IMR-90 (cell line): ENCODE measurements around the gene NELFCD. TPM values are rescaled to one million over a fixed set of nuclear protein-coding genes. Genes with fewer than 3 reads are reported as not detected.

Source experiments
- ATAC-seq: fragments of 200-7000 bp; cut with Tn5 transposase; 2 replicates; pipeline ENCODE4 v1.9.1; 2020; ENCODE audit warnings: low read depth, mild to moderate bottlenecking, moderate library complexity
- BruUV-seq: library from RNA; stranded (reverse); fragments of 400-500 nt; replicated peaks from 2 replicates; lab custom pipeline; 2021; lab: Mats Ljungman, UMichigan
- CTCF ChIA-PET: fragments of 300-600 bp; formaldehyde crosslinking; extraction: SDS; loops from one replicate; lab custom pipeline; 2021; ENCODE audit warnings: antibody characterized with exemption; lab: Yijun Ruan, JAX
- POLR2A ChIA-PET: fragments of 300-600 bp; sonication (Branson Sonifier 250); formaldehyde crosslinking; loops from one replicate; lab custom pipeline; 2022; ENCODE audit warnings: antibody characterized with exemption; ENCODE audit not compliant: unreplicated experiment; lab: Charles Lee
- DNase-seq: peaks from one replicate; pipeline ENCODE4 v3.0.0; 2013
- H2AFZ ChIP-seq: replicated peaks from 2 replicates; pipeline ENCODE3; 2013; ENCODE audit warnings: low read length, mild to moderate bottlenecking; ENCODE audit not compliant: poor library complexity
- H2AK5ac ChIP-seq: 2 replicates; pipeline ENCODE4 v1.6.1; 2013; ENCODE audit warnings: low read depth, low read length, inconsistent platforms
- H2AK9ac ChIP-seq: replicated peaks from 2 replicates; pipeline ENCODE3; 2013; ENCODE audit warnings: mild to moderate bottlenecking, low read depth, low read length, moderate library complexity; ENCODE audit not compliant: poor library complexity
- H2BK120ac ChIP-seq: 2 replicates; pipeline ENCODE4 v1.6.1; 2013; ENCODE audit warnings: low read depth, low read length, inconsistent platforms
- H2BK15ac ChIP-seq: 3 replicates; pipeline ENCODE4 v1.6.1; 2013; ENCODE audit warnings: low read depth, low read length, inconsistent platforms
- H2BK20ac ChIP-seq: 2 replicates; pipeline ENCODE4 v1.6.1; 2013; ENCODE audit warnings: low read depth, mild to moderate bottlenecking, inconsistent platforms, low read length, moderate library complexity
- H2BK5ac ChIP-seq: 2 replicates; pipeline ENCODE4 v1.6.1; 2013; ENCODE audit warnings: mild to moderate bottlenecking, low read depth, low read length, inconsistent platforms; ENCODE audit not compliant: poor library complexity, severe bottlenecking
- H3K14ac ChIP-seq: replicated peaks from 2 replicates; pipeline ENCODE4 v1.6.1; 2013; ENCODE audit warnings: low read depth, low read length, inconsistent platforms
- H3K18ac ChIP-seq: 2 replicates; pipeline ENCODE4 v1.6.1; 2013; ENCODE audit warnings: low read depth, low read length, control low read depth
- H3K23ac ChIP-seq: 2 replicates; pipeline ENCODE4 v1.6.1; 2013; ENCODE audit warnings: low read depth, low read length, inconsistent platforms
- H3K27ac ChIP-seq: 2 replicates; pipeline ENCODE4 v1.5.1; 2013; ENCODE audit warnings: mild to moderate bottlenecking, control low read depth, low read length; ENCODE audit not compliant: insufficient read depth
- H3K27me3 ChIP-seq: 2 replicates; pipeline ENCODE4 v1.6.1; 2013; ENCODE audit warnings: low read length; ENCODE audit not compliant: control insufficient read depth, insufficient read depth
- H3K36me3 ChIP-seq: 2 replicates; pipeline ENCODE4 v1.6.1; 2013; ENCODE audit warnings: low read length, mixed read lengths; ENCODE audit not compliant: control insufficient read depth, insufficient read depth
- H3K4ac ChIP-seq: 2 replicates; pipeline ENCODE4 v1.6.1; 2013; ENCODE audit warnings: low read depth, low read length, inconsistent platforms
- H3K4me1 ChIP-seq: 2 replicates; pipeline ENCODE4 v1.6.1; 2013; ENCODE audit warnings: low read length, mixed read lengths; ENCODE audit not compliant: control insufficient read depth, insufficient read depth
- H3K4me2 ChIP-seq: 2 replicates; pipeline ENCODE4 v1.6.1; 2013; ENCODE audit warnings: low read depth, mild to moderate bottlenecking, control low read depth, low read length, moderate library complexity
- H3K4me3 ChIP-seq: 2 replicates; pipeline ENCODE4 v1.5.1; 2013; ENCODE audit warnings: low read depth, mild to moderate bottlenecking, control low read depth, low read length, moderate library complexity; ENCODE audit not compliant: insufficient read depth
- H3K56ac ChIP-seq: 2 replicates; pipeline ENCODE4 v1.6.1; 2013; ENCODE audit warnings: low read length, inconsistent platforms; ENCODE audit not compliant: insufficient read depth; ENCODE audit errors: extremely low read depth
- H3K79me1 ChIP-seq, 2 experiments: 2 replicates each; pipeline ENCODE4 v1.6.1; 2013; ENCODE audit warnings: low read length in 2 of 2, inconsistent platforms in 1 of 2, low read depth in 1 of 2
- H3K9ac ChIP-seq: 2 replicates; pipeline ENCODE4 v1.6.1; 2013; ENCODE audit warnings: low read depth, low read length, control low read depth
- H3K9me1 ChIP-seq: 2 replicates; pipeline ENCODE4 v1.6.1; 2013; ENCODE audit warnings: low read length, inconsistent platforms; ENCODE audit not compliant: insufficient read depth
- H3K9me3 ChIP-seq: 2 replicates; pipeline ENCODE4 v1.6.1; 2013; ENCODE audit warnings: low read length; ENCODE audit not compliant: control insufficient read depth, insufficient read depth
- H4K20me1 ChIP-seq: 2 replicates; pipeline ENCODE4 v1.6.1; 2013; ENCODE audit warnings: low read length, inconsistent platforms; ENCODE audit not compliant: insufficient read depth
- H4K5ac ChIP-seq: 2 replicates; pipeline ENCODE4 v1.6.1; 2013; ENCODE audit warnings: mild to moderate bottlenecking, low read depth, low read length, control low read depth
- H4K8ac ChIP-seq, 2 experiments: 2 replicates each; pipeline ENCODE4 v1.6.1; 2013; ENCODE audit warnings: low read depth in 2 of 2, low read length in 2 of 2, control low read depth in 1 of 2, inconsistent platforms in 1 of 2
- H4K91ac ChIP-seq: 2 replicates; pipeline ENCODE4 v1.6.1; 2013; ENCODE audit warnings: low read depth, low read length, inconsistent platforms; ENCODE audit not compliant: insufficient read depth
- BHLHE40 ChIP-seq: fragments of 150-350 bp; IDR thresholded peaks from 2 replicates; pipeline ENCODE4 v1.6.1; 2016; ENCODE audit warnings: mild to moderate bottlenecking, low read depth, low read length
- CEBPB ChIP-seq: IDR thresholded peaks from 2 replicates; pipeline ENCODE4 v1.6.1; 2012; ENCODE audit warnings: low read depth, low read length, improper control_type of control experiment
- CHD1 ChIP-seq: IDR thresholded peaks from 2 replicates; pipeline ENCODE4 v1.6.1; 2012; ENCODE audit warnings: low read depth, low read length, improper control_type of control experiment
- CTCF ChIP-seq: conservative IDR thresholded peaks from 2 replicates; pipeline ENCODE4 v1.5.1; 2012; ENCODE audit warnings: mild to moderate bottlenecking, low read depth, low read length, improper control_type of control experiment
- ELK1 ChIP-seq: fragments of 150-350 bp; IDR thresholded peaks from 2 replicates; pipeline ENCODE4 v1.6.1; 2016; ENCODE audit warnings: low read depth, mild to moderate bottlenecking, low read length, moderate library complexity, borderline replicate concordance
- FOS ChIP-seq: fragments of 150-350 bp; IDR thresholded peaks from 2 replicates; pipeline ENCODE4 v1.6.1; 2016; ENCODE audit warnings: low read depth, low read length
- MAFK ChIP-seq: IDR thresholded peaks from 2 replicates; pipeline ENCODE4 v1.6.1; 2012; ENCODE audit warnings: low read depth, low read length, improper control_type of control experiment
- MAZ ChIP-seq: IDR thresholded peaks from 2 replicates; pipeline ENCODE4 v1.6.1; 2012; ENCODE audit warnings: low read depth, mild to moderate bottlenecking, low read length, improper control_type of control experiment, moderate library complexity, borderline replicate concordance
- MXI1 ChIP-seq: IDR thresholded peaks from 2 replicates; pipeline ENCODE4 v1.6.1; 2012; ENCODE audit warnings: low read depth, mild to moderate bottlenecking, low read length, moderate library complexity, borderline replicate concordance
- NFE2L2 ChIP-seq: fragments of 150-350 bp; IDR thresholded peaks from 2 replicates; pipeline ENCODE4 v1.6.1; 2016; ENCODE audit warnings: low read depth, mild to moderate bottlenecking, low read length
- POLR2A ChIP-seq: IDR thresholded peaks from 2 replicates; pipeline ENCODE4 v1.6.1; 2012; ENCODE audit warnings: mild to moderate bottlenecking, low read depth, low read length
- RAD21 ChIP-seq: IDR thresholded peaks from 2 replicates; pipeline ENCODE4 v1.6.1; 2012; ENCODE audit warnings: low read length, improper control_type of control experiment
- RCOR1 ChIP-seq: IDR thresholded peaks from 2 replicates; pipeline ENCODE4 v1.6.1; 2012; ENCODE audit warnings: mild to moderate bottlenecking, low read length, improper control_type of control experiment; ENCODE audit not compliant: insufficient replicate concordance
- RFX5 ChIP-seq: IDR thresholded peaks from 2 replicates; pipeline ENCODE4 v1.8.0; 2012; ENCODE audit warnings: low read depth, mild to moderate bottlenecking, low read length, moderate library complexity
- SMC3 ChIP-seq: fragments of 150-350 bp; IDR thresholded peaks from 2 replicates; pipeline ENCODE4 v1.6.1; 2016; ENCODE audit warnings: low read depth, mild to moderate bottlenecking, antibody characterized with exemption, low read length, moderate library complexity
- WGBS, 2 experiments: methylation state at CpG; one replicate each; pipeline versions ENCODE4 v1.1.5 to v1.1.7; 2013; ENCODE audit warnings: missing lambda C conversion rate in 2 of 2; ENCODE audit not compliant: insufficient read length in 1 of 2; ENCODE audit errors: extremely low coverage in 2 of 2; 5-methylcytosine and 5-hydroxymethylcytosine counted together
- dilution Hi-C: fragments of 300-500 bp; cut with HindIII; formaldehyde crosslinking; loops from one replicate; pipeline ENCODE4 v1.14.3; 2018; ENCODE audit warnings: low sequenced_read_pairs; ENCODE audit not compliant: unreplicated experiment
- in situ Hi-C: fragments of 300-500 bp; cut with MboI; formaldehyde crosslinking; loops from 3 replicates; pipeline ENCODE4 v1.14.3; 2019; ENCODE audit warnings: low sequenced_read_pairs, inconsistent platforms, mixed read lengths
- intact Hi-C: fragments of 100-400 bp; cut with micrococcal nuclease; formaldehyde crosslinking; loops from 2 replicates; pipeline ENCODE4 v1.10.0; 2022
- polyA plus RNA-seq, 3 experiments: library from polyadenylated mRNA; depleted of rRNA; stranded (reverse); fragments of >200 nt; gene quantifications; 2 replicates each; pipeline ENCODE4 v1.2.3, GENCODE V29; 2012; ENCODE audit warnings: low replicate concordance in 1 of 3
- total RNA-seq: library from RNA; depleted of rRNA; stranded (reverse); fragments of >200 nt; gene quantifications from 2 replicates; pipeline ENCODE4 v1.2.3, GENCODE V29; 2012

NELFCD gene
- total and polyA plus RNA-seq, 2 of the 4 experiments (the other 2 are of a cell fraction), result 88.9 to 94.1 TPM

GRCh38 chr20:59005523-59006166, 24.6 kb downstream of the NELFCD start:
- 67% methylated on average over 1 of the region's 3 CpGs; no CpG with 5 or more reads in 1 of the 2 experiments for WGBS, 2 experiments
- H3K9me3 ChIP-seq, result no peaks in the 10 kb centered on the region
- no peaks in the 10 kb centered on the region; the same call in 1 of the 2 replicates for H4K20me1 ChIP-seq
- BruUV-seq, result no TSS peak
- no peak overlapping the region for H4K8ac ChIP-seq
- peak overlapping the region; percentile 1; the same call in 1 of the 2 replicates for H3K56ac ChIP-seq
- in situ Hi-C loops (no loop called here), intact Hi-C loops (no loop called here), dilution Hi-C loops (no loop called here)
- H3K27ac ChIP-seq, result no peak overlapping the region
- H3K4me1 ChIP-seq, result peaks cover 14% of the 10 kb centered on the region
- POLR2A ChIA-PET, result no interaction called here
- H2BK15ac ChIP-seq, result no peak overlapping the region
- H2BK20ac ChIP-seq, result no peak overlapping the region
- no peak for ATAC-seq
- H3K4ac ChIP-seq, result peak overlapping the region; percentile 36
- no peak overlapping the region for H2AK5ac ChIP-seq
- H2BK120ac ChIP-seq, result no peak overlapping the region
- CTCF ChIA-PET, result no interaction called here
- H2AK9ac ChIP-seq, result peak overlapping the region; percentile 85
- peak overlapping the region; percentile 34; the same call in 1 of the 2 replicates for H3K14ac ChIP-seq
- H3K4me3 ChIP-seq, result no peak overlapping the region
- no peak overlapping the region; the same call in 1 of the 2 replicates for H4K5ac ChIP-seq
- H3K9ac ChIP-seq, result no peak overlapping the region
- peaks cover 10 to 35% of the 10 kb centered on the region in 2 experiments; a peak in 3 of 4 replicates for H3K79me1 ChIP-seq
- H3K23ac ChIP-seq, result peak overlapping the region; percentile 29
- H3K9me1 ChIP-seq, result peaks cover 15% of the 10 kb centered on the region; the same call in 1 of the 2 replicates
- DNase-seq, result no peak
- no peak overlapping the region for H3K18ac ChIP-seq
- peak overlapping the region; percentile 23 for H4K91ac ChIP-seq
- no peaks in the 10 kb centered on the region for H3K27me3 ChIP-seq
- peak overlapping the region; percentile 89; the same call in 1 of the 2 replicates for H3K4me2 ChIP-seq
- peaks cover 5% of the 10 kb centered on the region for H3K36me3 ChIP-seq
- H2BK5ac ChIP-seq, result no peak overlapping the region
- peak overlapping the region; percentile 94 for H2AFZ ChIP-seq
- TF ChIP-seq MAFK (no peak), BHLHE40 (no peak), MAZ (no peak), MXI1 (no peak), FOS (no peak), POLR2A (no peak), SMC3 (no peak), CTCF (no peak), CEBPB (no peak), ELK1 (no peak), CHD1 (no peak), RAD21 (no peak), NFE2L2 (no peak), RFX5 (no peak), RCOR1 (no peak)
